ENCODE data around the gene RGL1.

- TF ChIP-seq USF2 (CRISPR knock-in tag; IDR thresholded peaks at IDR 0.05): no peak
- TF ChIP-seq CTCF (IDR thresholded peaks at IDR 0.05 in 2 of 3, conservative IDR thresholded peaks at IDR 0.05 in 1 of 3; ENCODE audit: insufficient read depth in 2 of 3, low read depth in 1 of 3, low read length in 3 of 3): no peak
- no peak for TF ChIP-seq NELFE (IDR thresholded peaks at IDR 0.05; ENCODE audit: insufficient read depth, insufficient read length)
- no peak for TF ChIP-seq YBX1 (IDR thresholded peaks at IDR 0.05)
These were observed 59.7 kb downstream of the RGL1 start for GRCh38 chr1:183864611-183865010.

All from K562 (cell line).